Ishikawa (cell line): ENCODE data around the gene STK39.

Experiments used
- CEBPB ChIP-seq: IDR thresholded peaks from 2 replicates; pipeline ENCODE4 v1.6.1; 2012
- CREB1 ChIP-seq: IDR thresholded peaks from 2 replicates; pipeline ENCODE4 v1.6.1; 2012; ENCODE audit warnings: low read depth
- EGR1 ChIP-seq: IDR thresholded peaks from 2 replicates; pipeline ENCODE4 v1.6.1; 2012
- EP300 ChIP-seq: IDR thresholded peaks from 2 replicates; pipeline ENCODE4 v1.6.1; 2012; ENCODE audit warnings: borderline replicate concordance
- TAF1 ChIP-seq: IDR thresholded peaks from 2 replicates; pipeline ENCODE4 v1.6.1; 2012; ENCODE audit warnings: low read depth, mild to moderate bottlenecking
- YY1 ChIP-seq: IDR thresholded peaks from 2 replicates; pipeline ENCODE4 v1.6.1; 2012; ENCODE audit warnings: low read depth
- TF ChIP-seq, protein P1 (sequence below): IDR thresholded peaks from 2 replicates; pipeline ENCODE4 v1.6.1; 2012
- TF ChIP-seq, protein P2 (sequence below): IDR thresholded peaks from 2 replicates; pipeline ENCODE4 v1.6.1; 2012; ENCODE audit warnings: low read depth, mild to moderate bottlenecking

DNA sequence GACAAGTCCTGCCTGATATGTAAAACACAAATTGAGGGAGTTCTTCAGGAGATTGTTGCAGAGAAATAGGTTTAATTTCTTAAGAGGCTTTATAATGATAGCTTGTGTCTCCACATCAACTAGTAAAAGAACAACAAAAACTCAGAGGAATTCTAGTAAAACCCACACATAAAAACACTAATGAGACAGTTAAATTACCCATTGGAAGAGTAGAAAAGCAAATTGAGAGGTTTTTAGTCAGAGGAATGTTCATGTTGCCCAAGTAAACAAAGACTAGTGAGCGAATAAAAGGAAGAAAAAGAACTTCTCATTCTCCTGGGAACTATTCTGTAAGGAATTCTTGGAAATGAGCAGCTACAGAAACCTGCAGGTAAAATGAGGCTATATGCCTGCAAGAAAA, 330.6 kb downstream of the STK39 start:
- TF ChIP-seq EGR1 (no peak), EP300 (no peak), CEBPB (no peak), TAF1 (no peak), YY1 (no peak), CREB1 (no peak)
- TF ChIP-seq, protein P1, sequence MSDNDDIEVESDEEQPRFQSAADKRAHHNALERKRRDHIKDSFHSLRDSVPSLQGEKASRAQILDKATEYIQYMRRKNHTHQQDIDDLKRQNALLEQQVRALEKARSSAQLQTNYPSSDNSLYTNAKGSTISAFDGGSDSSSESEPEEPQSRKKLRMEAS = no peak
- TF ChIP-seq, protein P2, sequence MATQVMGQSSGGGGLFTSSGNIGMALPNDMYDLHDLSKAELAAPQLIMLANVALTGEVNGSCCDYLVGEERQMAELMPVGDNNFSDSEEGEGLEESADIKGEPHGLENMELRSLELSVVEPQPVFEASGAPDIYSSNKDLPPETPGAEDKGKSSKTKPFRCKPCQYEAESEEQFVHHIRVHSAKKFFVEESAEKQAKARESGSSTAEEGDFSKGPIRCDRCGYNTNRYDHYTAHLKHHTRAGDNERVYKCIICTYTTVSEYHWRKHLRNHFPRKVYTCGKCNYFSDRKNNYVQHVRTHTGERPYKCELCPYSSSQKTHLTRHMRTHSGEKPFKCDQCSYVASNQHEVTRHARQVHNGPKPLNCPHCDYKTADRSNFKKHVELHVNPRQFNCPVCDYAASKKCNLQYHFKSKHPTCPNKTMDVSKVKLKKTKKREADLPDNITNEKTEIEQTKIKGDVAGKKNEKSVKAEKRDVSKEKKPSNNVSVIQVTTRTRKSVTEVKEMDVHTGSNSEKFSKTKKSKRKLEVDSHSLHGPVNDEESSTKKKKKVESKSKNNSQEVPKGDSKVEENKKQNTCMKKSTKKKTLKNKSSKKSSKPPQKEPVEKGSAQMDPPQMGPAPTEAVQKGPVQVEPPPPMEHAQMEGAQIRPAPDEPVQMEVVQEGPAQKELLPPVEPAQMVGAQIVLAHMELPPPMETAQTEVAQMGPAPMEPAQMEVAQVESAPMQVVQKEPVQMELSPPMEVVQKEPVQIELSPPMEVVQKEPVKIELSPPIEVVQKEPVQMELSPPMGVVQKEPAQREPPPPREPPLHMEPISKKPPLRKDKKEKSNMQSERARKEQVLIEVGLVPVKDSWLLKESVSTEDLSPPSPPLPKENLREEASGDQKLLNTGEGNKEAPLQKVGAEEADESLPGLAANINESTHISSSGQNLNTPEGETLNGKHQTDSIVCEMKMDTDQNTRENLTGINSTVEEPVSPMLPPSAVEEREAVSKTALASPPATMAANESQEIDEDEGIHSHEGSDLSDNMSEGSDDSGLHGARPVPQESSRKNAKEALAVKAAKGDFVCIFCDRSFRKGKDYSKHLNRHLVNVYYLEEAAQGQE = no peak
